T47D (cell line): Measurements from ENCODE around the gene SDK1.

ENCODE experiments used
- DNase-seq, 2 experiments: peaks; one replicate each; pipeline versions ENCODE4 v3.0.0 to v3.0.0-alpha.2; 2011 to 2012; ENCODE audit warnings: low read depth in 1 of 2, low spot score in 1 of 2
- JUND ChIP-seq: IDR thresholded peaks from 2 replicates; pipeline ENCODE4 v1.6.1; 2012; ENCODE audit warnings: low read depth
- in situ Hi-C: cut with HindIII; loops from 2 replicates; pipeline ENCODE4 v1.10.0; 2016; ENCODE audit warnings: low sequenced_read_pairs, low pct_unique_long_range_greater_than_20kb

SDK1 gene

GRCh38 chr7:4139656-4140625 lies 838.9 kb downstream of the SDK1 start:
- TF ChIP-seq JUND, result no peak
- in situ Hi-C loops, result no loop called here
- no peak for DNase-seq

- in situ Hi-C loops, result no loop called here
Measured at GRCh38 chr7:4140933-4141332, 839.9 kb downstream of the SDK1 start.

DNA sequence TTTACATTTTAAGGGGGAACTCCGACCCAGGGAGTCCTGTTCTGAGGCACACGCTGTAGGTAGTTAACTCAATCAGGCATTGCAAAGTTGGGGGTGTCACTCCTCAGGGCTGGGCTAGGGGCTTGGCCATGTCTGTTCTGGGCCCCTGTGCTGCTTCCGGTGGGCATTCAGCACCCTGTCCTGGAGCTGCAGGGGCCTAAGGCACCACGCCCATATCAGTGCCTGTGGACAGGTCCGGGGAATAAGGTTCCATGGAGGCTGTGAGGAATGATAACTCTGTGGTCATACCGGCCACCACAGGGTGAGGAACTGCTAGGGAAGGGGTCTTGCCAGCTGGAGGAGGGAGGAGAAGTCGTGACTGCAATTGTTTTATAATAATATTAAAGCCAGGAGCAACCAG lies 842.0 kb downstream of the SDK1 start:
- no peak for TF ChIP-seq JUND
- in situ Hi-C loops, result no loop called here
- no peak for DNase-seq

More at GRCh38 chr7:4140933-4141332, 839.9 kb downstream of the SDK1 start:
- TF ChIP-seq JUND, result no peak
- no peak for DNase-seq

- no peak for TF ChIP-seq JUND
- no peak for DNase-seq
- in situ Hi-C loops, result no loop called here
Measured at GRCh38 chr7:4143511-4144171, 842.6 kb downstream of the SDK1 start.

DNA sequence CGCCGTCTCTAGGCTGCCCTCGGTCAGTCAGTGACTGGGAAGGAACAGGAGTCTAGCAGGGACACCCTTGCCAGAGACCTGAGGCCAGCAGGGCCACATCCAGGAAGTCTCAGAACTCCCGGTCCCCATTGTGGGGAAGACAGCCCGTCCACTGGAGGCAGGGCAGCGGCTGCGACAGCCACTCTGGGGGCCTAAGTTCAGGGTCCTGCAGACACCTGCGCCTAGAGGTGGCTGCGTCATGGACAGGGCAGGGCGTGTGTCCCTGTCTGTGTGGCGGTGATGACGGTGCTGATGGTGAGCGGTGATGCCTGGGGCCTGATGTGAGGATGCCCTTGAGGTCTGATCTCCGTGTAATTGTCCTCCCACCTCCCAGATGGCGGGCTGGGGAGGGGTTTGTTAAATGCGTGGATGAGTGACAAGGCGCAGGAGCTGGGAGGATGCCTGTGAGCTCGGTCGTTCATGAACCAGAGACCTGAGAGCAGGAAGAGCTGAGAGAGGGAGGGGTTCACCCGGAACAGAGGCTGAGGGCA lies 843.2 kb downstream of the SDK1 start:
- in situ Hi-C loops, result no loop called here

DNA sequence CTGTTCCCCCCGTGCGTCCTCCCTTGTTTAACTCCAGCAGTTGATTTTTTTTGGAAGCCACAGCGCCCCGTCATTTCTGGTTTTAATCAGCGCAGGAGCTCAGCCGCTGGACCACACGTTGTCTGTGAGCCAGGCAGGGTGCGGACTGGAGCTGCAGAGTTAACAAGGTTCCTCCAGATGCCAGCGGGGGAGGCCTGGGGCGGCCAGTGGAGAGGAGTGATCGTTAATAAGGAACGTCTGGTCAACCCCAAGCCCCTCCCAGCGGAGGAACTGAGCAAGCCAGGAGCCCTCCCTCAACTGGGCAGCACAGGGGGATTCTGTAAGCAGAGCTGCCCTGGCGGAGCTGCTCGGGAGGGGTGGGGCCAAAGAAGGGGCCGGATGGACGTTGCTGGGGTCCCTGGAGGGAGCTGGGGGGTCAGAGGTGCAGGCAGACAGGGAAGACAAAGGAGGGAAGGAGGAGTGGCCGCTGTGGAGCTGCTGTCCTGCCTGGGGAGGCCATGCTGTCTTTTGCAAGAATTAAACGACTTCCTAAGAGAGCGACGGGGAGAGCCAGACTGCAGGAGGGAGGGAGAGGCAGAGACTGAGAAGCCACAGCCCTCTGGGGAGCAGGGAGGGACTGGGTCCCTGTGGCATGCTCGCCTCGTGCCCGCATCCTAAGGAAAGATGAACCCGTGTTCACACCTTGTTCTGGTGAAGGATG lies 843.9 kb downstream of the SDK1 start:
- in situ Hi-C loops, result no loop called here
- TF ChIP-seq JUND, result no peak
- DNase-seq, result no peak

More for the DNA sequence above, 843.2 kb downstream of the SDK1 start:
- TF ChIP-seq JUND, result no peak
- no peak for DNase-seq

GRCh38 chr7:4145576-4145975 lies 844.5 kb downstream of the SDK1 start:
- in situ Hi-C loops, result no loop called here
- no peak for DNase-seq
- TF ChIP-seq JUND, result no peak

DNA sequence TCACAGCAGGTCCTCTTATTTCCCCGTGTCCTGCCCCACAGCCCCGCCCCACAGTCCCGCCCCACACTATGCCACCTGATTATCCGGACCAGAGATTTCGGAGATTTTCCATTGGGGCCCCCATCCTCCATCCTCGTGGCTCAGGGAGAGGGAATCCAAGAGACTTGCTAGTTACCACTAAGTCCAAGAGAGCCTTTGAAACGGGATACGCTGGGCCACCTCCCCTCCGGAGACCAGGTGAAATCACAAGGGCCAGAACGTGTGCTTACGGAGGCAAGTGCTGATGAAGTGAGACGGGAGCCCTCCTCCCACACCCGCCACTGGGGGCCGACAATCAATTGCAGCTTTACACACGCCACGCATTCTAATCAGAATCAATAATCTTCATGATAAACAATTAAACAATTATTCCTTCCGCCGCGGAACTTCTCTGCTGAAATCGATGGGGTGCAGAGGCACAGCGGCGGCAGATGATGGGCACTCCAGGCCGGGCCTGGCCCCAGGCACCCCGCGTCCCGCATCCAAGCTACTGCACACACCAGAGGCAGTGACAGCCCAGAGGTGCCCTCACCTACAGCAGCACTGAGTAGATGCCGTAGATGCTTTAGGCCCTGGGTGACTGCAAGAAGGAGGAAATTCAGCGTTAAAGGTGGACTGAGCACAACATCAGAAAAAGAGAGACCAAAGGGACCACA lies 847.0 kb downstream of the SDK1 start:
- in situ Hi-C loops, result no loop called here
- DNase-seq, result no peak
- no peak for TF ChIP-seq JUND

- in situ Hi-C loops, result no loop called here
Measured at GRCh38 chr7:4149236-4149635, 848.2 kb downstream of the SDK1 start.

GRCh38 chr7:4149645-4150044 lies 848.6 kb downstream of the SDK1 start:
- DNase-seq, result no peak
- no peak for TF ChIP-seq JUND
- in situ Hi-C loops, result no loop called here

More at GRCh38 chr7:4149236-4149635, 848.2 kb downstream of the SDK1 start:
- TF ChIP-seq JUND, result no peak
- no peak for DNase-seq

- DNase-seq, result no peak
- no peak for TF ChIP-seq JUND
- in situ Hi-C loops, result no loop called here
Measured at GRCh38 chr7:4150731-4151130, 849.7 kb downstream of the SDK1 start.

DNA sequence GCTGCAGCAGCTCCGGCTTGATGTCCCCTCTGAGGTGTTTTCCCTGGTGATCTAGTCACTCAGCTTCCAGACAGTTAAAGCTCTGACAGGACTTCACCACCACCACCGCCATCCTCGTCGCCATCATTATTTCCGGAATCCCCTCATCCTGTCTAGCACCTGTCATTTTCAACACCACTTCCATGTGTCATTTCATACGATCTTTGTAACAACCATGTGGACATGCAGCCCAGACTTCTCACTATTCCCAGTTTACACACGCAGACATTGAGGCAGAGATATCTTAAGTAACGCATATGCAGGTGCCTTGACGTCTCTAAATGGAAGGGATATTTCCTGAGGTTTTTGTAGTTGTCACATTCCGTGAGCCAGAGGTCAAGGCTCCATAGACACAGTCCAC lies 850.5 kb downstream of the SDK1 start:
- TF ChIP-seq JUND, result no peak
- in situ Hi-C loops, result no loop called here
- no peak for DNase-seq
